ENCODE results near the gene PTPRA.

PTPRA gene

GRCh38 chr20:2937902-2938301 is 64.6 kb downstream of the PTPRA start:
- no peak for DNase-seq

DNA sequence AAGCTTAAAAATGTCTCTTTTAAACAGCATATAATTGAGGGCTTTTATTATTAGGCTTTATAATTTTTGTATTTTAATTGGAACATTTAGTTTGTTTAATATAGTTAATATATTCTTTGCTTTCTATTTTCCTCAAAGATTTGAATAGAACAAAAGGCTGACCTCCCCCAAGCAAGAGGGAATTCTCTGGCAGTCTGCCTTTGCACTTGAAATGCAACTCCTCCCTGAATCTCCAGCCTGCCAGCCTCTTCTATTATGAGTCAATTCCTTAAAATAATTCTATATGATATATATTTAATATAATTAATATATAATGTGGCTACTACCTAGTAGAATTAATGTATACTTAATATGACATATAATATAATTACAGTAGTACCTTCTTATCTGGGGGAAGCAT is 69.2 kb downstream of the PTPRA start:
- no peak for DNase-seq

DNA sequence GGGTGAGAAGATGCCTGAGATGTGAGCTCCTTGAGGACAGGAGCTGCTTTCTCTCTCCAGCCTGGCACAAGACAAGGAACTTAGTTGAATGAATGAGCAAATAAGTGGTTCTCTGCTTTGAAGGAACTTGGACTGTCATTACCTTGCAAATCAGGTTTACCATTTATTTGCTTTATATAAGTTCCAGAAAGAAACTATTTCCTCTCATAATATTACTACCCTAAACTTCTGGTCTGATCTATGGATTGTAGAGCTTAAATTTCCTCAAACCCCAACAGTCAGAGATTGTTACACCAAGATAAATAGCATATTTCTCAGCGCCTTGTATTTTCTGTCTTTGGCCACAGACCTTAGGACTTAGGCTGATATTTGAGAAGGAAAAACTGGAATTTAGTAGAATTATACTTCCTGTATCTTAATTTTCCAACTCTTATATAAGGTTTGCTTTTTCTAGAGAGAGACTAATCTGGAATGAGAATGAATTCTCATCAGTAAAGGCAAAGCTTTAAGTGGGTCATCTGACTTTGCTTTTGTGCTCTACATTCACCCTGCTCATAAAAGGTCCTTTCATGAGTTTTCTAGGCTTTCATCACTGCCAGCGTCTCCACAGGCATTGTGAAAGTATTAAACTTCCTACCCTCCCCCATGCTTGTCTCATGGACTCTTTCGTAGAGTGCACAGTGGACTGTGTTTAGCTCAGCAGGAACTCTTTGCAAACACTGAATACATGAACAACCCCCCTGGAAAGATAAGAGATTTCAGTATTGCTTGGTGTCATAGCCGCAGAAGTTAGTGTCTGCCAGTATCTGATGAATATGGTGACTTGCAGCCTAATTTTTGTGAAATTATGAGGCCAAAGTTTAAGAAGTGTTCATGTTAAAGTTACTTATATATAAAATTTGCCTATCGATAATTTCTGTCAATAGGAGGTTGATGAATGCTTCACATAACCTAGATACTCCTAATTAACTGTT is 74.0 kb downstream of the PTPRA start:
- DNase-seq, result no peak

GRCh38 chr20:2948968-2949367 is 75.7 kb downstream of the PTPRA start:
- DNase-seq, result no peak

DNA sequence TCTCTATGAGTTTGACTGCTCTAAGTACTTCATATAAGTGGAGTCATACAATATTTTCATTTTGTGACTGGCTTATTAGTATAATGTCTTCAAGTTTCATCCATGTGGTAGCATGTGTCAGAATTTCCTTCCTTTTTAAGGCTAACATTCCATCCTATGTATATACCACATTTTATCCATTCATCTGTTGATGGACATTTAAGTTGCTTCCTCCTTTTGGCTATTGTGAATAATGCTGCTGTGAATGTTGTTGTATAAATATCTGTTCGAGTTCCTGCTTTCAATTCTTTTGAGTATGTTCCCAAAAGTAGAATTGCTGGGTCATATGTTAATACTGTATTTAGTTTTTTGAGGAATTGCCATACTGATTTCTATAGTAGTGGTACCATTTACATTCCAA is 79.5 kb downstream of the PTPRA start:
- DNase-seq, result no peak

GRCh38 chr20:2955257-2955970 is 82.1 kb downstream of the PTPRA start:
- no peak for DNase-seq

- no peak for DNase-seq
These were observed 83.2 kb downstream of the PTPRA start for GRCh38 chr20:2956480-2956879.

DNA sequence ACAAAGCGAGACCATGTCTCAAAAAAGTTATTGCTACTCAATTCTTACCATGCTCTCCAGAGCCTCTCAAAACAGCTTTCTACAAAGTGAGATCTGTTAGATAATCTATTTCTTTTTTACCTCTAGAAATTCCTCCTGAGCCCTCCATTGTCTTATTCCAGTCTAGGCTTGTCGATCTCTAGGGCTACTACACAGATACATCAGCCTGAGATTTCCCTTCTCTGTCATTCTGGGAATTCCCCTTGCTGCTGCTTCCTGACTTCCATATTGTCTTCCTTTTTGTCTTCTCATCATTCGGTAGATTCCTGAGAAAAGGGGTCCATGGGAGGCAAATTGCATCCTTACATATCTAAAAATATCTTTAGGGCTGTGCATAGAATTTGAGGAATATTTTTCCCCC is 94.6 kb downstream of the PTPRA start:
- no peak for DNase-seq

- no peak for DNase-seq
These were observed 98.8 kb downstream of the PTPRA start for GRCh38 chr20:2972126-2972525.

GRCh38 chr20:2973574-2973973 is 100.3 kb downstream of the PTPRA start:
- DNase-seq, result no peak

GRCh38 chr20:2978519-2978918 is 105.2 kb downstream of the PTPRA start:
- no peak for DNase-seq

DNA sequence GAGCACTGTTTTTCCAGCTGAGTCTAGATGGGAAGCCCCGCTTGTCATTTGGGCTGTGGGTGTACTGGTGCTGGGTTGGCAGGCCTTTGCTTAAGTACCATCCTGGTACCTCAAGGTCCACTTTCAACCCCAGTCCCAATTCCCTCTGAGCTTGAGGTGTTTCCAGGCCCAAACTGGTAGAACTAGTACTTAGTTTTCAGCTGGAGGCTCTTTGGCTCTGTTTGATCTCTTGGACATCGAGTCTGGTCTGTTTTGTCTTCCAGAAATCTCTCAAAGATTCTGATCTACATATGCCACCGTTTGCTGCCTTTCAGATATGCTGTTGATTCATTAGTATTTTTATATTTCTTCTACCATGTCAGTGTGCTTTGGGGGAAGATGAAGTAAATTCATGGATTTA is 108.4 kb downstream of the PTPRA start:
- DNase-seq, result no peak

DNA sequence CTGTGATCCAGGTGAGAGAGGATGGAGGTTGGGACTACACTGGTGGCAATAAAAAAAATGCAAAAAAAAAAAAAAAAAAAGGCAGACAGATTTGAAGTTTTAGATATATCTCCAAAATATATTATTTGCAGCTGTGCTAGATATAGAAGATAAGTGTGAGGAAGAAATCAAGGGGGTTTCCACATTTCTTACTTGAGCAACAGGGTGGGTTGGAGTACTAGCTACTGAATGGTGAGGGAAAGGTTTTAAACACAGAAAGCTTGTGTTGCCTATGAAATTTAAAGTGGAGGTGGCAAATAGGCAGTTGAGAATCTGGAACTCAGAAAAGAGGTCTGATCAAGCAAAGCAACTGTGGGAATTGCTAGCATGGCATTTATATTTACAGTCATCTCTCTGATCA is 110.2 kb downstream of the PTPRA start:
- no peak for DNase-seq

DNA sequence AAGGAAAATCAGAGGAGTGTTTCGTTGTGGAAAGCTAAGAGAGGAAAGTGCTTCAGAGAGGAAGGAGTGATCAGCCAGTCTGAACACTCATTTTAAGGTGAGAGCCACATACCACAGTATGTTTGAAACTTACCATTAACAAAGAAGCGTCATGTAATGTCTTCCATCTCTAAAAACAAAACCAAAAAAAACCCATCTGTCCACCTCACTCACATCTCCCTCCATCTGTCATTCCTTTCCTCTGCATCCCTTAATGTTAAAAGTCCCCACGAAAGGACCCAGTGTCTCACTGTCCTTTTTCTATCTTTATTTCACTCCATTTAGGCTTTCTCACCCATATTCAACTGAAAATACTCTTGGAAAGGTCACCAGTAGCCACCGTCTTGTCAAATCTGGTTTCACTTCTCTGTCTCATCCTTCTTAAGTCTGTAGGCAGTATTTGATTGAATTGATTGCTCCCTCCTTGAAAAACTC is 110.8 kb downstream of the PTPRA start:
- no peak for DNase-seq

DNA sequence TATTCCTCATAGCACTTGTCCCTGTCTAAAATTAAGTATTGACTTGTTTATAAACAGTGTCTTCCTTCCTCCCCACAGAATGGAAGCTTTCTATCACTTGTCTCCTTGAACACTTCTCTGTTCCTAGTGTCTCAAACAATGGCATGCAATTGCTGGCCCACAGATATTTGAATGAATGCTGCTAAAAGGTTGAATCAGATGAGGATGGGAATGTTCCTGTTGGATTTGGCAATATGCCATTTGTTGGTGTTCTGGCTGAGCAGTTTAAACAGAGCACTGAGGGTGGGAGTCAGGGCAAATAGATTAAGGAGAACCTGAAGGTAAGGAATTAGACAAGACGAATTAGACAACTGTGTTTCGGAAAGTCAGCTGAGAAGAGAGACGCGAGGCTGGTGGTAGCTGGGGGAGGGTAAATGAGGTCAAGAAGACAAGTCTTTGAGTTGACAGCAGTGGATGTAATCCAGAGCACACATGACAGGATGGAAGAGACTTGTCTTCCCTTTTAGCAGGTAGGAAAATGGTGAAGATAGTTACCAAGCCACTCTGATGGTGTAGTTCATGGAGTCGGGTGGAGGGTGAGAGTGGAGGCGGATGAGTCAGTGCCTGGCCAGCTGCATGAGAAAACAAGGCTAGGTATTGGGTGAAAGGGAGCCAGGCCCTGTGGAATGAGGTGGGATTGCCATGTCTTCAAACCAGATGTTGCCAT is 111.8 kb downstream of the PTPRA start:
- peak; percentile 12 for DNase-seq

GRCh38 chr20:2986466-2986865 is 113.2 kb downstream of the PTPRA start:
- DNase-seq, result peak; percentile 28

GRCh38 chr20:2987861-2988260 is 114.6 kb downstream of the PTPRA start:
- no peak for DNase-seq

DNA sequence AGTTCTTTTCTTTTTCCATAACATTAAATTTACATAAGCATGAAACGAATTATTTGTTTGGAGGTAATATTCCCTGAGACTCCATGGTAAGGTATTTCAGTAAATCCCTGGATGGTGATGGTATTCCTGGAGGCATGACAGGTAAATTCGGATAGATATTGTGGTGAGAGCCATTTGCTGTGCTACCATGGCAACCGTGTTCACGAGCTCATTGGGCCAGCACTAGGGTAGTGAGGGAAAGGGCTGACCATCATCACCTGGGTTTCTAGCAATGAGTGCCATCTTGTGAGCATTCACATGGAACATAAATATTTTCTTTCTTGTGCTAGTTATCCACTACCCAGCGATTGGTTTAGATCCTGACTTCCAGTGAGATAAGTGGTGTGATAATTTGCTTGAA is 118.3 kb downstream of the PTPRA start:
- DNase-seq, result no peak

GRCh38 chr20:2993250-2993649 is 120.0 kb downstream of the PTPRA start:
- no peak for DNase-seq

- no peak for DNase-seq
These were observed 122.5 kb downstream of the PTPRA start for GRCh38 chr20:2995796-2996195.

GRCh38 chr20:2998728-2999127 is 125.4 kb downstream of the PTPRA start:
- no peak for DNase-seq

- no peak for DNase-seq
These were observed 127.7 kb downstream of the PTPRA start for GRCh38 chr20:3000852-3001523.

GRCh38 chr20:3003416-3003815 is 130.1 kb downstream of the PTPRA start:
- DNase-seq, result no peak
